GM19324 (cell line): Measurements from ENCODE around the gene CACNB2.

ENCODE experiments used
- ATAC-seq: cut with Tn5 transposase; IDR thresholded peaks from one replicate; pipeline ENCODE4 v1.9.1; 2021; ENCODE audit warnings: mild to moderate bottlenecking, moderate library complexity; ENCODE audit not compliant: unreplicated experiment, low FRiP score

The CACNB2 gene

DNA sequence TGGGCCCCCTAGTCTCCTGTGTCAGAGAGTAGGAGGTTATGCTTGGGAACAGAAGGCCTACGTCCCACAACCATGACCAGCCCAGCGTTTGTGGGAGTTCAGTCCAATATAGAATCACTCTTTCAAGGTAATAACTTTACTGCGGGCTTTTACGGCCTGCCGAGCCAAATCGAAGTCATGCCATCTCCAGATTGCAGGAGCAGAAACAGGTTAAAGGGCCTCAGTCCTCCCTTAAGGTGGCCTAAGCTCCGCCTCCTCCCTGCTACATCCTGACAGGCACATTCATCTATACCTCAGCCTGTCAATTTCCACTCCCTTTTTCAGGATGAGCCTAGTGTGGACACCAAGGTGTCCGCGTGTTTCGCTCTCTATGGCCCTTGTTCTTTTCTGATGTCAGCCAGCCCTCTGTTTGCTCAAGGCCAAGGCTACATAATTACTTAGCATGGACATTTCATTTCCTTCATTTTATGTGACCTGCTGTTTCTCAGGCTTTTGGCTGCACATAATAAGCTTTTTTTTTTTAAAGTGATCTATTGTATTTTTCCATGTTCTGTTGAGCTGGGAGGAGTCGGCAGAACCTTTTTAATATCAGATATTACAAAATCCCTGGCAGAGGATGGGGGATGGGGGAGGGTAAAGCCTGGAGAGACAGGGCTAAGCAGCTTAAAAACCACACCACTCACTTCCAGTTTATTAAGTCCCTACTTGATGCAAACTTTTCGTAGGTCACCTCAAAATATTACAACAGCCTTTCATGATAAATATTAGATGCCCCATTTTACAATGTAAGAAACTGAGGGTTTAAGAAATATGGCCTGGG, 84.6 kb downstream of the CACNB2 start:
- ATAC-seq = no peak

DNA sequence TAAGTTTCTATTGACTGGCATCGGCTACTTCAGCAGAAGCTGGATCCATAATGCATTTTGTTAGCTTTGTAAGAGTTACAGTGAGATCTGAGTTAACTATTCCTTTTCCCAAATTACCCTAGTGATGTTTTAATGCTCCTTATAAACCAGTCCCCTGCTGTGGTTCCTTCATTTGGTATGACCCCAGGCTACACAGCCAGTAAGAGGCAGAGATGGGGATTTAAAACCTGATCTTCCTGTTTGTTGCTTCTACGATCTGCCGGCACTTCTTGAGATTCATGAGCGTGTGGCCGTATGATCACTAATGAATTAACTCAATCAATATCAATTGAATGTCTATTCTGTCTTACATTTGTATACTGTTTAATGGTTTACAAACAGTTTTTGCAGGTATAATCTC, 86.1 kb downstream of the CACNB2 start:
- ATAC-seq = no peak

DNA sequence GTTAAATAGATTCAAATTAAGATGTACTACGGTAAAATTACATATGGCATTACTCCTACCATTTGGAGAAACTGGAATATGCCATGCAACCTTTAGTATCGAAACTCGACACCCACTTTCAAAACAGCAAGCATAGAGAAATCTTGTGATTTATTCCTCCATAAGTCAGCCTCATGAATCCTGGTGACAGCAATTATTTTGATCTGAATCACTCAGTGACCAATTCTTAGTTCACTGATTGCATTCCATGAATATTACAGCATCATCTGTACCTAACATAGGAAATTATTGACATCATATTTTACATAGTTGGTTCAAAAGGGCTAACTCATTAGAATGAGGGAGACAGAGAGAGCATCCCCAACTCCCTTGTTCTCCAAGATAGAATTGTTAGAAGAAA, 89.6 kb downstream of the CACNB2 start:
- no peak for ATAC-seq

DNA sequence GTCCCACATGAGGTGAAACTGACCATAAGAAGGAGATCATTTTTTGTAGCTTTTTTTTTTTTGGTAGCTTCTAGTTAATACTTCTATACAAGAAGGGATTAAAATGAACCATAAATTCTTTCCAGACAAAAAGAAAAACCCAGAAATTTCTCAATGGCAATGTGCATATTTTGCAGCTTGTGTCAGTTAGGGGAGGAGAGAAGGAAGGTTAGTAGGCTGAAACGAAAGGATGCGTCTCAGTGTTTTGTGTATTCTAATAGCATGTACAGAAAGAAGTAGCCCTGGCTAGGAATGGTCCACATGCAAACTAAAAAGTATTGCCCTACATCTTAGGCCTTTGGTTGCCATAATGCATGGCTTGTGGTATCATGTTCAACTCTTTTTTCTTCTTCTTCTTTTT, 90.6 kb downstream of the CACNB2 start:
- ATAC-seq = no peak

DNA sequence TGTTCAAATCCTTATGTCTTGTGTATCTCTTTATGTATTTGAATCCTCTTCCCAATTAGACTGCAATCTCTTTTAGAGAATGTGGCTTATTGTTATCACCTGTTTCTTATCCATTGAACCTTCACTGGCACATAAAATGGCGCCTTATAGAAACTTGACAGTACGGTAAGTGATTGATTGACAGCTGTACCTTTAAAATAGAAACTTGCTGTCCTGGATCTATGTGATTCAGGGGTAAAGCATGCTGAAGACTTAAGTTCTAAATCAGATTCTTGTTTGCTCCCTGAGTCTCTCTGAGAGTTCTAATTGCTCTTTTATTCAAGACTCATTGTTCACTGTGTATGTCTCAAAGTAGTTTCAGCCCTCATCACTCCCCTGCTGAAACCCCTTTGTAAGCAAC, 91.3 kb downstream of the CACNB2 start:
- no peak for ATAC-seq

DNA sequence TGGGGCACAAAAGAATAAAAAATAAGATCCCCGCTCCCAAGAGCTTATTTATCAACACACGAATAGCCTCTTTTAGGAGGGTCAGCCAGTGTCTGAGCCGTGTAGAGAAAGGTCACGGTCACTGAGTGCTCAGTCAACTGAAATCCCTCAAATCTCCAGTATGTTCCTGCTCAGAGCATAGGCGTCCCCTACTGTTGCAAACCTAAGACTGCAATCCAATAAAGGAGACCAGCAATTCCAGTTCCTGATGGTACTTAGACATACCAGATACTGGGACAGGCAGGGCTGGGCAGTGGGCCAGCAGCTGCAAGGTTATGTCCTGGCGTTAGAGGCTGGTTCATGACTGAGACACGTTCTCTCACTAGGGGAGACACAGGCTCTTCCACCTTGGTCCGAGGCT, 93.6 kb downstream of the CACNB2 start:
- ATAC-seq = no peak

DNA sequence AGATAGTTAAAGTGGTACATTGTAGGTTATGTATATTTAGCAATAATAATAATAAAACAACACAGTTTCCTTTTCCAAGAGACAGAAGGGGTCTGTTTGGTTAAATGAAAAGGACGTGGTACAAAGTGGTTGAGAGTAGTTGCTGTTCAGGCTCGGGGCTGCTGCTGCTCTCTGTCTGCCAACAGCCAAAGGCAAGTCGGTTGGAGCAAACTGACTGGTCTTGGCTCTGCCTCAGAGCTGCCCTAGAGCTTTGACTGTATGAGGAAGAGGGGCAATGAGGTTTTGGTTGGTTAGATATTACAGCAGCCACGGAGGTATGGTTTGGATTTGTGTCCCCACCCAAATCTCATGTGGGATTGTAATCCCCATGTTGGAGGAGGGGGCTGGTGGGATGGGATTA, 95.3 kb downstream of the CACNB2 start:
- no peak for ATAC-seq

DNA sequence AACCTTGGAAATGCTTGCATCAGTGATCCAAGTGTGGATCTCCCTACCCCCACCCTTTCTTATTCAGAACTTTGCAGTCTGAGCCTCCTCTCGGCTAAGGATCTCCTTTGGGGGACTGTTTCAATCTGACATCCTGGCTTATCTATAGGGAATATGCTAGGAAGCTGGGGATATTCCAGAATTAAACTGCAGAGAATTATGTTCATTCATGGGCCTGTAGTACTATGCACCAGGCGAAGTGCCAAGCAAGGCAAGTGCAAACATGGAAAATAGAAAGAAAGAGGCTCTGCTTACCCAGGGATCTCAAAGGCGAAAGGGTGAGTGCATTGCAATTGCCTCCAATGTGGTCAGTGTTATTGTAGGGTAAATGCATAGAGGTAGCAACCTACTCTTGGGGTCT, 96.5 kb downstream of the CACNB2 start:
- no peak for ATAC-seq

DNA sequence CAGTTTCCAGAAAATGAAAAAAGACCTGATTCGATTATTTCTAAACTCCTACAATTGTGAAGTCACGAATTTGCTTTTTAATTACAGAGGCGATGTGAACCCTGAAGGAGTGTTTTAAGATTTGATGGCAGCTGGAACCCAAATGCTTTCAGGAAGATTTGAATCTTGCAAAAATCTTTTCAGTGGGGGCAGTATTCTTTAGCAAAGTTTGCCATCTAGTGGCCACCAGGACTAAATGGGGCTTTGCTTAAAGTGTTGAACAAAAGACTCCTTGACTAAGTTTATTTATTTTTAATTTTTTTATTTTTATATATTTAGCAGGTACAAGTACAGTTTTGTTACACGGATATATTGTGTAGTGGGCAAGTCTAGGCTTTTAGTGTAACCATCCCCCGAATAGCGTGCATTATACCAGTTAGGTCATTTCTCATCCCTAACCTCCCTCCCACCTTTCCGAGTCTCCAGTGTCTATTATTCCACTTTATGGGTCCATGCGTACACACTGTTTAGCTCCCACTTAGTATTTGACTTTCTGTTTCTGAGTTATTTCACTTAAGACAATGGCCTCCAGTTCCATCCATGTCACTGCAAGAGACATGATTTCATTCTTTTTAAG, 98.8 kb downstream of the CACNB2 start:
- no peak for ATAC-seq

DNA sequence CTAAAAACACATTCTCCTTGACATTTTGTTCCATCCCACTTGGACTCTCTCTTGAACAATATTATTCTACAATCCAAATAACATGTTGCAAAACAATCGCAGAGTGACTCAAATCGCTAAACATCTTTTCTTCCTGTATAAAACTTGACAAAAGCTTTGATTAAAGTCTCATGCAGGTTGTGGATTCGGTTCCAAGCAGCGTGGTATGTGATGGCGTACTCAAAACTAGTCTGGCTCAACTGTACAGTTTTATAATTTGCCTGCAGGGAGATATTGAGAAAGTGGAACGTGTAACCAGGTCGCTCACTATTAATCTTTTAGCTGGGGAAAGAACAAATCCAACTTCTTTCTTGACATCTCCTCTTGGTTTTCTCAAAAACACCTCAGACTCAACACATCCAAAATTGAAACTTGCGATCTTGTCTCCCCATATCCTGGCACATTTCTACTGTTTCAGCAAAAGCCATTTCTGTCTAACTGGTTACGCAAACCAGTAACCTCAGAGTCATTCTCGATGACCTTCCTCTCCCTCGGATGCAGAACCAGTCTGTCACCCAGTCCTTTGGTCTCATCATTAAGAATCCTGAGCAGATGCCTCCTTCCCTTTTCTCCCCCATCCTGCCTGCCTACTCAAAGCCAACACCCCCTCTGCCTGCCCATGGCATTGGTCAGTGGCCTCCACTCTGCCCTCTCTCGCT, 100.1 kb downstream of the CACNB2 start:
- ATAC-seq = no peak

DNA sequence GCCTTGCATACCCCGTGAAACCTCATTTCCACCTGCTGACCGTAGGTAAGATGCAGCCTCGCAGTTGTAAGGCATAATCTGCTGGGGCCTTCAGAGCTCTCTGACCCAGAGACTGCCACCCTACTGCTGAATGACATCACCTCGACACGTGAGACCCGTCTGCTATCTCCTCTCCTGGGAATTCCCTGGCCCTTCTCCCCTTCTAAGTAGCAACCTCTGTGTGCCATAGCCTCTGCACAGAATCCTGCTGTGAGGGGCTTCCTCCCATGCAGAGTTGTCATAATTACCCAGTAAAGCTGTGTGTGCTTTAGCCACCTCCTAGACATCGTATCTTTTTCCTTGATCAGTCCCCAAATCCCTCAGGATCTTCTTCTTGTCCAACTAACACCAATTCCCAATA, 106.7 kb downstream of the CACNB2 start:
- no peak for ATAC-seq

DNA sequence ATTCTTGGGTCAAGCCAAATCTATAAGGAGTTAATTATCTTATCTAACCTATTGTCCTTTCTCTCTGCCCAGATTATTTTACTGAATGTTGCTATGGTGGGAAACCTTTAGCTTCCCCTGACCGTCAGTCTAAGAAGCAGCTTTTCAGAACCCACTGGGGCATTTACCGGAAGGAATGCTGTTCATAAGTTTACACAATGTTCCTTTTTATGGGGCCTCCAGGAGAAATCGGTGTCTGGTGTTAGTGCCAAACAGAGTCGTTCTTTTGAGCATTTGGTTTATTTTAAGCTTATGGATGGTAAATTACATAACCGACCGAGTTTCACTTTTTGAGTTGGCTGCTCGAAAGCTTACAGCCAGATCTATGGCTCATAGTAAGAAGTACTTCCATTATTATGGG, 111.9 kb downstream of the CACNB2 start:
- no peak for ATAC-seq

DNA sequence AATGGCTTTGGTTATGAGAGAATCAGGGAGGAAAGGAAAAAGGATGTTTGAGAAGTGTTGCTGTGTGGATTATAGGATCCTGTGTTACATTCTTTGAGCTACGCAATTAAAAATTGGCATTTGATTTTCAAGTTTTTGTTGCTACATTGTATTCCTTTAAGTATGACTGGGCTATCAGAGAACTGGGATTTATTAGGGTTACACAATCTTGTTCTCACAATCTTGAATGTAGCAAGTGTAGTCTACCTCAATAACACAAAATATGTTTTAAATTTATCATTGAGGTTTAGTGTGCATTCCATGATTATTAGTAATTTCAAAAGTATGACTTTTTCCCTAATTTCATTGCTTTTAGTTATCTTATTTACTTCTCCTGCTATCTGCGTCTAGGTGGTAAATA, 113.9 kb downstream of the CACNB2 start:
- ATAC-seq = no peak

DNA sequence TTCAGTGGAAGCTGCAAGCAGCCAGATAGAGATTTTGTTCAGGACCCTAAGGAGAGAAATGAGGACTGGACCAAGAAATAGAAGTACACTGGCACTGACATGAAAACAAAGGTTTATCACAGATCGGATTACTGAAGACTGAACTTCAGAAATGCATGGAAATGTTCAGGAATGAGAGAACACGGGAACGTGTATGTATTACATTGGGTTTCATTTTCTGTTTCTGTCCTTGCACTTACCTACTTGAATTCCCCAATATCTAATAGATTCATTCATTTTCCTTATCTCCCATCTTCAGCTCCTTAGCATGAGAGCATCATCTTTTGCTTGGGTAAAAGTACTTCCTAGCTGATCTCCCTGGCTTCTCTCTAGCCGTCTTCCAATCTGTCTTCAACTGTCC, 114.5 kb downstream of the CACNB2 start:
- no peak for ATAC-seq

DNA sequence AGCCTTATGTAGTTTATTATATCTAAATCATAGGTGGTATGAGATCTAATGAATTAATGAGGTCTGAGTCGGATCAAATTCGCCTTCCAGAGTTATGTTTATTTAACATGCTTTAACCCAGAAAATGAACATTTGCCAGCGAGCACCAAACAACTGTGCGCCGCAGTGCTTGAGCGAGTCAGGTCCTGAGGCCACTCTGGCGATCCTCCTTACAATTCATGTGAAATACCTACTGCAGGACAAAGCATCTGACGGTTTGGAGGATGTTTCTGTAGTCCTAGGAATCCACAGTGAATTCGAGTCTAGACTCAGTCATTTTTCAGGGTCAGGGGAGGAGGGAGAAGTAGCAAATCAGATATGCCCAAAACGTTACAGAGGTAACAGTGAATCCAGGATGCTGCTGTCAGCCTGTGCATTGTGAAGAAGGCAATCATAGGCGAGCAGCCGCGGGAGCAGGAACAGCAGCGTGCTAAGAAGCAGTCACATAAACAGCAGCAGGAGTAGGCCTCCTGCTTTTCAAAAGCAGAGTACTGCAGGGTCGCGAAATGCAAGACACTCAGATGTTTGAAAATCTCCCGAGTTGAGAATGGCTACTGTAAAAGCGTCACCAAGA, 120.2 kb downstream of the CACNB2 start:
- no peak for ATAC-seq

DNA sequence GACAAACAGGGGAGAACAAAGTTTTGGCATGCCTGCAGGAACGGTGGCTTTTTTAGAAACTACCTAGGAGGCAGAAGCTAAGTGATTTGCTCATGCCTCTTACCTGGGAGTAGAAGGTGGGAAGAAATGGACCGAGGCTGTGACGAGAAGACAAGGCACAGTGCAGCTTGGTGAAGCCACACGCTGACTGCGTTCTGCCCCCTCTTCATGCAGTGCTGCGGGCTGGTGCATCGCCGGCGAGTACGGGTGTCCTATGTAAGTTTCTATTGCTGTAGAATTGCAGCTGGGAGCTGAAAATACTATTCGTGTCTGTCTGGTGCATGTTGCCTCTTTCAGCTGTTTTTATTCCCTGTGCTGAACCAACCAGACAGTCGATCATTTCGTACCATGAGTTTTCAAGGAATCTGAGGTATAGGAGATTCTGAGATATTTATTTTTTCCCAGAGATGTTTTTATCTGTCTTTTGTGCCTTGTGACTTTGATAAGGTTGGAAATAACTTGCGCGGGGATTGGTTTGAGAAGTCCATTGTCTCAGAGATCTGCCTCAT, 120.9 kb downstream of the CACNB2 start:
- ATAC-seq = no peak

DNA sequence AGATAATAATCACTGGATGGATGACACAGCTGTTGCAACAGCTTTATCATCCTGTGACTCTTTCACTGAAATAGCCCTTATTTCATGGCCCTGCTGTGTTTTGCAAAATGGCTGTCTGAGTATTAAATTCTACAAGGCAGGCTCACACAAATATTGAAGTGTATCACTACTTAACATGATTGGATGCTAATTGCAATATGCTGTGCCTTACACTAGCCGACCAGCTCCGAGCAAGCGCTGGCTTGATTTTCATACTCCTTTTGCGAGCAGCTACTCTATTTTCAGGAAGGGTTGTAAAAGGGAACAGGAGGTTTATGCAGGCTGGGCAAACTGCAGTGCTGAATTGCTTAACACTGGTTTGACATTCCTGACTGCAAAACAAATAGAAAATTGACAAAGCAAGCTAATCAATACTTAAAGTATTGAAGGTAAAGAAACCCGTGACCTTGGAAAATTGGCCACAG, 121.6 kb downstream of the CACNB2 start:
- no peak for ATAC-seq

DNA sequence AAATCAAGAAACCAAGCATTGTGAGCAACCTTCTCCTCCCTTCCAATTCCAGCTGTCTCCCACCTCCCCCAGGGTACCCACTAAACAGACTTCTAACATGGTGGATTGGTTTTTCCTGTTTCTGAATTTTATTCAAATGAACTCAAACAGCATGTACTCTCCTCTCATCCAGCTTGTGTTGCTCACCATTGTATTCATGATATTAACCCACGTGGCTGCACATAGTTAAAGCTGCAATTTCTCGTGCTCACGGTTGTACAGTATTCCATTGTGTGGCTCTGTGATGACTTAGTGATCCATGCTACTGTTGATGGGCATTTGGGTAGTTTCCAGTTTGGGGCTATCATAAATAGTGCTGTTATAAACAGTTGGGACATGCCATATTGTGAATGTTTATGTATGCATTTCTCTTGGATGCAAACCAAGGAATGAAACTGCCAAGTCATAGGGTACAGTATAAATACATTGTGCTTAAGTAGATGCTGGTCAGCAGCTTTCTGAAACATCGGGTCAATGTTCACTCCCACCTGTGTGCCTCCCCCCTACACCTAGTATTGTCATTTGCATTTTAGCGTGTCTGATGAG, 124.3 kb downstream of the CACNB2 start:
- ATAC-seq = no peak

DNA sequence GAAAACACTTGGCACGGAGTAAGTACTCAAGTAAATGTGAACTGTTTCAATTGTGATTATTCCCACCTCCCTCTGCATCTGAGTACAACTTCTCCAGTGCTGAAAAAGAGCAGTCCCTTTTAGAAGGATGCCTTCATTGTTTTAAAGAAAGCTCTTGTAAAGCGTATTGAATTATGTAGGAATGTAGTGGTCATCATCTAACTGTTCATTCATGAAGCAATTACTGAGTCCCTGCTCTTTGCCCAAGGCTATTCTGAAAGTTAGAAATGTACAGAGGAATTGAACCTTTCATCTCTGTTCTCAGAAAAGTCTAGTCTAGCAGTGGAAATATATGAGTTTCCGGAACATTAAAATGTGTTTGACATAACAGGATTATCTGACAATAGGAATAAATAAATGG, 127.8 kb downstream of the CACNB2 start:
- no peak for ATAC-seq

DNA sequence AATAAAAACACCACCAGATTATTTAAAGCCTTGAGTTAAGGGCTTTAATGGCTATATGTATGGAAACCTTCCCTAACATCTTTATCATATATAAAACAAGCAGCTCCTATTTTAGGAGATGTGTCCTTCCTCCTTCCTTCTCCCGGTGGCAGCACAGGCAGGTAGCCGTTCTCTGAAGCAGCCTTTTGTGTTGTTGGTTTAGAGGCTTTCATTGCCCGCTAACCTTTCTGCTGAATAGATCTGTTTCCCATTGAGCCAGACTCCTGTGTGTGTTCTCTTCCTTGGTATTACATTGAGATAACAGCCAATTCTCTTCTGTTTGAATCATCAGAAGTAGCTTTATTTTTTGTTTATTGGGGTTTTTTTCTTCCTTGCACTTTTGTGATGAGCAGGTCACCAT, 131.3 kb downstream of the CACNB2 start:
- ATAC-seq = no peak

DNA sequence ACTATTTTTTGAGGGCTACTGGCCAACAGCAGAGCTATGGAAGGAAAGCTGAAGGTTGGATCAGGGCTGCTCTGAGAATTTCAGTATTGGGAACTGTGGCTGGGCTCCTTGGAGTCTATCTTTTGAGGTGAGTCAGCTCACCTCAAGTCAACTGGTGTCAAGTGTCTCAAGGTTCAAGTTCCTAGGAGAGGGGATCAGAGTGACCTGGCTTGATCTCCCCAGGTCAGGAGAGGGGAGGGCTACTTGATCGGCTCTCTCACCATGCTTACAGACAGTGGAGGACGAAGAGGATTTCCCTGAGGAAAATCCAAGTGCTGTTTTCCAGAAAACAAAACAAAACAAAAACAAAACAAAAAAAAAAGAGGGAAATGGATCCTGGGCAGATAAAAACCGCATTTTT, 132.8 kb downstream of the CACNB2 start:
- no peak for ATAC-seq
